HG03378 (cell line): ENCODE measurements around the gene ELK4.
"Not testable (repeated sequence)": the region's sequence is repeated elsewhere in the genome, so short reads cannot be mapped to it uniquely, and the experiment has no call there.

Experiments used
- ATAC-seq: cut with Tn5 transposase; IDR thresholded peaks from one replicate; pipeline ENCODE4 v1.9.1; 2021; ENCODE audit warnings: mild to moderate bottlenecking, moderate library complexity; ENCODE audit not compliant: unreplicated experiment

Gene ELK4

GRCh38 chr1:205665201-205666045, 33.6 kb upstream of the ELK4 start:
- no peak for ATAC-seq

DNA sequence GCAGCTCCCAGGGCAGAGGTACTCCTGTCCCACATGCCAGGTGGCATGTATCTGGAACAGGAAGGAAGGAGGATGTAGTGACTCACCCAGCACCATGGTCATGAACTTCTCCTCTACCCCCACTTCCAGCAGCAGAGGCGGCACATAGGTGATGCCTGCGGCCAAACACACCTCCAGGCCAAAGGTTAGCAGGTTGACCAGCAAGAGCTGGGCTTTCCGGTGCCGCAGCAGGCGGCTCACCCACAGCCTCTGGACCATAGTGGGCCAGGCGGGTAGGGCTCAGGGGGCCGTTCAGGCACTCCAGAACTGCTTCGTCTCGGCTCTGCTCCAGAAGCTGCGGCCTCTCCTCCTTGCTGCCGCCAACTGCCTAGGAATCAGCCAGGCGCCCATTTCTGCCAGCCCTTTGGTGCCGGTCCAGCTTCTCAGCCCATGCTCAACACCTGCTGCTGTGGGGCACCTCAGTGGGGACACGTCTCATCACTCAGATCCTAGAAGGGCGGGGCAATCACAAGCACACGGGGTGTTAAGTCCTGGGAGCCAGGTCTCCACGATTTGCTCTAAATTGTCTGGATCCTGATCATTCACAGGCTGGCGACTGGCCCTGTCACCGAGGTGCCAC, 32.7 kb upstream of the ELK4 start:
- no peak for ATAC-seq

DNA sequence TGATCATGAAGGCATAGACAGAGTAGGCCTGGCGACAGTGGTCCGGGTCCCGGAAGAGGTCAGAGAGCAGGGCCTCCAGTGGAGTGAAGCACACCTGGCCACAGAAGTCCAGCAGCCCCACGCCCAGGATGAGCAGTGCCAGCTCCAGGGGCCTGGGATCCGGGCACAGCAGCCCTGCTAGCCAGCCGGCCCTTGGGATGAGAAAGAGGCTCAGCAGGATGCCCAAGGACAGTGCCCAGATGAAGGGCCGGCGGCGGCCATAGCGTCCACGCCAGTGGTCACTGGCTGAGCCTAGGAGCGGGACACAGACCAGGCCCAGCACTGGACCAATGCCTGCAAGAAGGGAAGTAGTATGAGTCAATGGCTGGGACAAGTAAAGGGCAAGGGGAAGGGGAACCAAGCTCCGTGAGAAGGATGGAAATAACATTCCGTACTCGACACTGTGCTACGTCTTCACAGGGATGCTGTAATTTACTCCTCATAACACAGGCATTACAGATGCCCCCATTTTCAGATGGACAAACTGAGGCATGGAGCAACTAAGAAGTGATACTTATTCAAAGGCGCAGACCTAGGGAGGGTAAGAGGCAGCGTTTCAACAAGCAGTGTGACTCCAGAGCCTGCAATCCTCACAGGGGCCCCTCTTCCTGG, 31.6 kb upstream of the ELK4 start:
- ATAC-seq, result no peak

GRCh38 chr1:205662791-205663190, 31.0 kb upstream of the ELK4 start:
- no peak for ATAC-seq

DNA sequence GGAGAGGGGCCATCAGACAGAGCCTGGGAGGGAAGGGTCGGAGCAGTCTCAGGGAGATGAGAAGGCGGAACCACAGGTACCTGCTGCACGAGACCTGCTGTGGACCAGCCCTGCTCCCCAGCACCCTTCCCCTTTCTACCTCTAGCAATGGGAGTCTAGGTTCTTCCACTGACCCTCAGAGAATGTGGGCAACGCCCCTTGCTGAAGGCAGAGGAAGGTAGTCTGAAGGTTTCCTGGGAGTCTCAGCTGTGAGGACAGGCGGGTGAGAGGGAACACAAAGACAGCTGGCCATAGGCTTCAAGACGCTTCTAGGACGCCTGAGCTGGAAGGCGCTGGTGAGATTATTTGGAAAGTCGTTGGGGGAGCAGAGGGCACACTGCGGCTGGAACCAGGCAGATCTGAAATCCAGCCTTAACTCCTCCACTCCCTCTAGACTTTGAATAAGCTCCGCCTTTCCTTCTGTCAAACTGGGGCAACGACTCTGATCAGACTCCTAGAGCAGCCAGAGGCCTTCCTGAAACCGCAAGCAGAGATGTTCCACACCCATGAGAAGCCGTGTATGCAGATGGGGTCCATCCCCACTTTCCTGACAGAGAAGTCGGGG, 30.4 kb upstream of the ELK4 start:
- no peak for ATAC-seq

DNA sequence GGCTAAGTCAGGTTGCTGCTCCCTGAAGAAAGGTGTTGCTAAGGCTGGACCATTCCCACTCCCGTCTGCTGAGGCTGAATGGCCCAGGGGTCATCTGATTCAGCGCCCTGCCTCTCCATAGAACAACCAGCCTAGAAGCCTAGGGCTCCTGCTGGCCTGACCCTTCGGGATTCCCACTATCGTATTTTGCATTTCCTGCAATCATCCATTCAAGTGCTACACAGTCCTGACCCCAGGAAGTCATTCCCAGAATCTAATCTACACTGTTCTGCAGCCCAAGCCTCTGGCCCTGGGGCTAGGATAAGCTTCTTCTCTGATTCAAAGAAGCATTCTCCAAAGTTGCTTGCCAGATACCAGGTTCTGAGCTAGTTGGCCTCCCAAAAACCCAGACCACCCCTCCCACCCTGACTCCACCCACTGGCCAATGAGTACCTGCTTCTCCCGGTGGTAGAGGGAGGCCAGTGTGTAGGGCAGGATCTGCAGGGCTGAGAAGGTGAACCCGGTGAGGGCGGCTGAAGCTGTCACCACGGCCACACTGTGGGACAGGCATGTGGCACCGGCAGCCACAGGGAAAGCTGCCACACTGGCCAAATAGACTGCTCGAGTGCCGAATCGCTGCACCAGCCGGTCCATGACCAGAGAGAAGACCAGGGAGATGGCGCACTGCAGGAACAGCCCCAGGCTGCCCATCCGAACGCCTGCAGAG, 29.8 kb upstream of the ELK4 start:
- ATAC-seq, result no peak

GRCh38 chr1:205660361-205660760, 28.6 kb upstream of the ELK4 start:
- ATAC-seq, result no peak

DNA sequence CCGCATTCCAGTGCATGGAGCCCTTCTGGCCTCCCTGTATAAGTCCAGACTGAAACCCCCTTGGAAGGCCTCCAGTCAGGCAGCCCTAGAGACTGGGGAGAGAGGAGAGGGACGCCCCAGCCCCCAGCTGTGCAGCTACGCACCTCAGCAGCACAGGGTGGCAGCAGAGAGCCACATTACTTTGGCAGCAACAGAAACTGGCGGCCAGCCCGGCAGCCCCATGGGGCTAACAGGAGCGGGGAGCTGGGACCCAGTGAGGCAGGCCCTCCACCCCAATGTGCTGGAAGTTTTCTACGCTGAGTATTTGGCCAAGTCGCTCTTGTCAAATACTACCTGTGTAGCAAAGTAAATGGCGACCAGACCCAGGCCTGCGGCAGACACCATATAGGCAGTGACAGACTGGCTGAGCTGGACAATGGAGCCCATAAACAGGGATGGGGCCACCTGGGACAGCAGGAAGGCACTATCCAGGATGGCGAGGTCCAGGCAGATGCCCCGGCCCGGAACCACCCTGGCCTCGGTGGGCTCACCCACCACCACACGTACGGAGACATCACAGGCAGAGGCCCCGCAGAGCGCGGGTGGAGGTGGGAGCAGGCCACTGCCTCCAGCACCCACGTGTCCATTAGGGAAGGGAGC, 27.3 kb upstream of the ELK4 start:
- ATAC-seq, result peak; percentile 56

DNA sequence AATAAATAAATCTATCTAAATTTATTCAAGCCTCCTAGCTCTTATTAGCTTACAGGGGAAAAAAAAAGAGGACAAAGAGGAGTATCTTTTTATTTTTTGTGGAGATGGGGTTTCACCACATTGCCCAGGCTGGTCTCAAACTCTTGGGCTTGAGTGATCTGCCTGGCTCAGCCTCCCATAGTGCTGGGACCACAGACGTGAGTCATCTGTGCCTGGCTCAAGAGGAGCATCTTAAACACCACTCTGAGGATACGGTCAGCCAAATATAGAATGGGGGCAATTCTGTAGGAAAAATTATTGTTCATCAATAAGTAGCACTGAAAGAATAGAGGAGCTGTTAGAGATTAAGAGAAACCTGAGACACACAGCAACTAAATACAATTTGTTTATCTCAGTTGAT, 24.4 kb upstream of the ELK4 start:
- no peak for ATAC-seq

GRCh38 chr1:205652984-205653383, 21.2 kb upstream of the ELK4 start:
- no peak for ATAC-seq

GRCh38 chr1:205650241-205650640, 18.4 kb upstream of the ELK4 start:
- no peak for ATAC-seq

DNA sequence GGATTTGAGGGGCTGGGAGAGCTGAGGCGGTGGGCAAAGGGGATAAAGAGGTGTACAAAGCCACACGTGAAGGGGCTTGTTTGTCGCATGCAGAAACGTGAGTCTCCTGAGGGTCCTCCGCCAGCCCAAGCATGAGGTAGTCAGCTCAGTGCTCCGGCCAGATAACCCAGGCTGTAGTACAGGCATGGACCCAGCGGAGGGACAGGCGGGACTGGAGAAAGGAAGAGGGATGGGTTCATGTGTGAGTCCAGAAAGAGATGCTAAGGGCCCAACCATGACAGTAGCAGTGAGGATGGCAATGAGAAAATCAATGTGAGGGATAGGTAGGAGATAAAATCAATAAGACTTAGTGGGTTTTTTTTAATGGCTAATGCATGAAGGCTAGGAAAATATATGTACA, 13.7 kb upstream of the ELK4 start:
- ATAC-seq, result no peak

DNA sequence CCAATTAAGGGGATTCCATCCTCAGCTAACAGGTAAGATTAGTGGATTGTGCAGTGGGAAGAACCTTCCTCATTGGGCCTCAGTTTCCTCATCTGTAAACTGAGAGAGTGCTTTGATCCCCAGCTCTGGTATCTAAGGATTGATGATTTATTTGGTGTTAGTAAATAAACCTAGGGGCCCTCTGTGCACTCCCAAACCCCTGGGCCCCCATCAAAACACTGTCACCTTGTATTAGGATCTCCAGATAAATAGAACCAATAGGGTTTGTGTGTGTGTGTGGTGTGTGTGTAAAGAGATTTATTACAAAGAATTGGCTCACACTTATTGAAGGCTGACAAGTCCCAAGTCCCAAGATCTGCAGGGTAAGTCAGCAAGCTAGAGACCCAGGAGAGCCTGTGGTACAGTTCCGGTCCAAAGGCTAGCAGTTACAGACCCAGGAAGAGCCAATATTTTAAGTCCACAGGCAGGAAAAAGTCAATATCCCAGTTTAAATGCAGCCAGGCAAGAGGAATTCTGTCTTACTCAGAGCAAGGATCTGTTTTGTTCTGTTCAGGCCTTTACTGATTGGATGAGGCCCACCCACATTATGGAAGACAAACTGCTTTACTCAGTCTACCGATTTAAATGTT, 11.0 kb upstream of the ELK4 start:
- no peak for ATAC-seq

GRCh38 chr1:205639567-205639966, 7.8 kb upstream of the ELK4 start:
- no peak for ATAC-seq

DNA sequence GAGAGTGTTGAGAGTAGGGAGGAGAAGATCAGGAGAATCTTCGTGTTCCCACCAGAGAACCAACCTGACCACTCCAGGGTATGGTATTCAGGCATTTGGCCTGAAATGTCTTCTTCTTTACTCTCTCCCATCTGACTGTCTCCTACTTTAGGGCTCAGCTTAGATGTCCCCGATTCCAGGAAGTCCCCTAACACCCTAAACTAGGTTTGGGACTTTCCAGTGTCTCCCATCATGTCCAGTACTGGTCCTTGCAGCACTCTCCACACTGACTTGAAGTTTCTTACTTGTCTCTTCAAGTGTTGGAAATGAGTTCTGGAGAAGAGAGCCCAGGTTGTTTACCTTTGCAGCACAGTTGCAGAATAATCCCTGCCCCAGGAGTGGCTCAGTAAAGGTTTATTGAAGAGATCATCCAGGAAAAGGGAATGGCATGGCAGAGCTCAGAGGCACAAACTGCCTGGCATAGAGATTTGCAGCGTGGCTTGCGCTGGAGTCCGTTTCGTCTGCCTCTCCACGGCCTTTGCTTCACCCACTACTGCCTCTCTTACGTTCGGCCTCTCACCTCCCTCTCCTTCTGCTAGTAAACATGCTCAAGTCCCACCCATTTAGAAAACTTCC, 6.2 kb upstream of the ELK4 start:
- ATAC-seq, result no peak

- no peak for ATAC-seq
These were observed 4.9 kb upstream of the ELK4 start for GRCh38 chr1:205636732-205637131.

DNA sequence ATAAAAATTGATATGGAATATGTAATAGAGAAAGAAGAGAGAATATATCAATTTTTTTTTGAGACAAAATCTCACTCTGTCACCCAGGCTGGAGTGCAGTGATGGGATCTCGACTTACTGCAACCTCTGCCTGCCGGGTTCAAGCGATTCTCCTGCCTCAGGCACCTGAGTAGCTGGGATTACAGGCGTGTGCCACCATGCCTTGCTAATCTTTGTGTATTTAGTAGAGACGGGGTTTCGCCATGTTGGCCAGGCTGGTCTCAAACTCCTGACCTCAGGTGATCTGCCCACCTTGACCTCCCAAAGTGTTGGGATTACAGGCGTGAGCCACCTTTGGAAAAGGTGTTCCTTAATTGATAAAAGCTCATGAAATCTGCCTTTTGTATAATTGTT, 4.3 kb upstream of the ELK4 start:
- not testable (repeated sequence) for ATAC-seq

DNA sequence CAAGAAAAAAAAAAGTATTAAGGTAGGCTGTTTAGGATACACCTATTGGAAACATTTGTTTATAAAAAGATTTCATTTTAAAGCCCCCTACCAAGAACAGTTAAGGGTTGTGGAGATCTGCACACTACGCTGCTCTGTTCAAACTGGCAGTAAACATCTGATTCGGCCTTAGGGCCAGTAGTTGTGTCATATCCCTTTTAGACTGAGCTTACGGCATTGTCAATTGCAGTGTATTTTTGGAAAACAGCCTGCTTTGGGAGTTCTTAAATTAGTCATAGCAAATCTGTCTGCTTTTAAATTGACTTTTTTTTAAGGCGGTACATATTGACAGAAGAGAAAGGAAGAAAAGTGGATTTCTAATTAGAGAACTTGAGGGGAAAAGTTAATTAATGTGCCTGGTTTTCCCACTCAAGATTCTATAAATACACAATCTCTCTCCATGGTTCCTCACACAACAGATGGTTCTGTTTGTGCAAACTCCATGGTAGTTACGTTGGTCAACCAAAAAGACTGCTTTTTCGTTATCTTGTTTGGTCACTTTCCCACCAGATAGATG, 1.7 kb upstream of the ELK4 start:
- ATAC-seq, result no peak

- ATAC-seq, result no peak
These were observed 908 bp upstream of the ELK4 start for GRCh38 chr1:205632669-205633169.
